ENCODE measurements around the gene SRMS.

SRMS gene

DNA sequence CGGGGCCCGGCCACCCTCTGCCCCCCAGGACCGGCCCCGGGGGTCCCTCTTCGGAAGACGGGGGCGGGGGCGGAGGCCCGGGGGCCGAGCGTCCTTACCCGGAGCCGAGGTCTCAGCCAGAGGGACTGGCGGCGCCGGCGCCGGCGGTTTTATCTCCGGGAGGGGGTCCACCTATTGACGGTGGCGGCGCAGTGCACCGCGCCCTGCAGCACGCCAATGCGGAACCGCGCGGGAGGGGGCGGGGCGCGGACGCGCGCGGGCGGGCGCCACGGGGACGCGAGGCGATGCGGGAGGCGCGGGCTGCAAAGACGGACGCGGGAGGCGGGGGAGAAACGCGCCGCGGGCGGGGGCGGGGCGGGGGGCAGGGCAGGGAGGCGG lies 48.6 kb downstream of the SRMS start, which contains the start of gene EEF1A2:
Gene EEF1A2 (minus strand): TSS at position 124 of the 378 bp plus-strand sequence. CDS start 1,320 bp downstream, outside the sequence.
- peak in 1 of 2 donors; percentile 16 for DNase-seq

GRCh38 chr20:63497946-63498935 lies 49.3 kb downstream of the SRMS start:
- DNase-seq = no peak

DNA sequence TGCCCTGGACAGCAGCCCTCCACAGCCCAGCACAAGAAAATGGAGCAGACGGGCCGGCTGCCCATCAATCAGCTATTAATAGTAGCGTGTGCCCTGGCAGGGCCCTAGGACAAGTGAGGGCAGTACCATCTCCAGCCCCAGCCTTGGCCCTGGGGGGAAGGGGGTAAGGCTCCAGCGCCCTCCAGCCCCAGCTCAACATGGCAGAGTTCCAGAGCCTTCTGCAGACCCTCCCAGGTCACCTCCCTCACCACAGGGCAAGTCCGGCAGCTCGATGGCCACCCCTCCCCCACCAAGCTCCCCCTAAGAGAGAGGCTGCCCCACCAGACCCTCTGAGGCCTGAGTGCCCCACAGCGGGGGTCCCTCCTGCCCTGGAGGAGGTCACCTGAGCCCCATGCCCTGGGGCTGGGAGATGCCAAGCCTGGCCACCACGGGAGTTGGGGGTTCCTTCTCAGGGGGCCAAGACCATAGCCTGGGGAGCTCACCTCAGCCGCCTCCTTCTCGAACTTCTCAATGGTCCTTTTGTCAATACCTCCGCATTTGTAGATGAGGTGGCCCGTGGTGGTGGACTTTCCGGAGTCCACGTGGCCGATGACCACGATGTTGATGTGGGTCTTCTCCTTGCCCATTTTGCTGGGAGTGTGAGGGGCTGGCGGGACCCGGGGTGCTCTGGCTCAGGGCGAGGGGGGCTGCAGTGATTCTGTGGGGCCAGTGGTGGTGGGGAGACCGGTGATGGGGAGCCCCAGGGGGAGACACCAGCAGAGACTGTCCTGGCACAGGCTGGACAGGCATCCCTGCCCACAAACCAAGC lies 50.2 kb downstream of the SRMS start:
- no peak for DNase-seq

DNA sequence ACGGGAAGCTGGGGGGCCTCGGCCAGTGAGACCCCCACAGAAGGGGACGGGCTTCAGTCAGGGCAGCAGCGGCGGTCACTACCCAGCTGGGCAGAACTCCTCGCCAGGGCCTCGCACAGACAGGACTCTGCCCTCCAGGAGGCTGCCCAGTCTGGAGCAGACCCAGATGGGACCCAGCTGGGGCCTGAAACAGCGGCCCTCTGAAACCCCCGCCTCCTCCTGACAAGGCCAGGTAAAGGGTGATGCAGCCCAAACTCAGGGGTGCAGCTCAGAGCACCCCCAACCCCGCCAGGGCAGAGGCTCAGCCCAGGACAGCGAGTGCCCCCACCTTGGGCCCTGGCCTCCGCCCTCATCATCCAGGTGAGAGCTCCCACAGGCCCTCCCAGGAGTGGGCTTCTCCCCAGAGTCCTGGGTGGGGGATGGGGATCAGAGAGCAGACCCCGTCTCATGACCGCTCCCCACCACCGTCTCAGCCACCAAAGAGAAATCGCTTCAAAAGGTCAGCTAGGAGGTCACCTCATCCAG lies 50.9 kb downstream of the SRMS start:
- no peak for DNase-seq

DNA sequence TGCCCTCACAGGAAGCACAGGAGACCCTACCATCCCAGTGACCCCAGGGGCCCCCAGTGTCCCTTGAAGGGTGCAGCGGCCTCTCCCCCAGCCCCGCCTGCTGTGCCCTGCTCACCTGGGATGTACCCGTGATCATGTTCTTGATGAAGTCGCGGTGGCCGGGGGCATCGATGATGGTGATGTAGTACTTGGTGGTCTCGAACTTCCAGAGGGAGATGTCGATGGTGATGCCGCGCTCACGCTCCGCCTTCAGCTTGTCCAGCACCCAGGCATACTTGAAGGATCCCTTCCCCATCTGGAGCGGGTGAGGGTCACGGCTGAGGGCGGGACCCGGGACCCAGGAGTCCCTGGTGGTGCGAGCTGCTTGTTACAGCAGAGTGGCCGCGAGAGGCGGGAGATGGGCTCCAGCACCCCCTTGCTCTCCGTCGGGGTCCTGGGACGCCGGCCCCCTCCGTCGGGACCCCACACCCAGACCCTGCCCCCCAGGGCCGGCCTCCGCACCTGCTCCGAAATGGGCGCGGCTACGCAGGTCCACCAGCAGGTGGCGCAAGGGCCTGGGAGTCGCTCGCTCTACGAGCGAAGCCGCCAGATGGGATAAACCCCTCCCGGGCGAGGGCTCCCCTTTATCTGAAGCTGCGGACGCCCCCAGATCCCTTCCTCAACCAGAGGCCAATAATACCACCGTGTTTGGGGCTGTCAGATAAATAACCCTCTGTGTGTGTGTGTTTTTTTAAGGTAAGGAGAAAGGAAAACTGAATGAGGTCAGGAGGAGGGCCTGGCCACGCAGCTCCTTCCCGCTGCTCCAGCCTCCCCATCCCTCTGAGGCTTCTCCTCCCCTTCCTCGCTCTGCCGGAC lies 51.6 kb downstream of the SRMS start:
- DNase-seq = peak; percentile 22 to 62

GRCh38 chr20:63495167-63495720 lies 52.3 kb downstream of the SRMS start:
- no peak for DNase-seq

- DNase-seq = no peak
Measured at GRCh38 chr20:63494420-63495166, 53.0 kb downstream of the SRMS start.

GRCh38 chr20:63494084-63494419 lies 53.5 kb downstream of the SRMS start:
- DNase-seq = no peak

GRCh38 chr20:63493563-63494020 lies 54.0 kb downstream of the SRMS start:
- DNase-seq = no peak

DNA sequence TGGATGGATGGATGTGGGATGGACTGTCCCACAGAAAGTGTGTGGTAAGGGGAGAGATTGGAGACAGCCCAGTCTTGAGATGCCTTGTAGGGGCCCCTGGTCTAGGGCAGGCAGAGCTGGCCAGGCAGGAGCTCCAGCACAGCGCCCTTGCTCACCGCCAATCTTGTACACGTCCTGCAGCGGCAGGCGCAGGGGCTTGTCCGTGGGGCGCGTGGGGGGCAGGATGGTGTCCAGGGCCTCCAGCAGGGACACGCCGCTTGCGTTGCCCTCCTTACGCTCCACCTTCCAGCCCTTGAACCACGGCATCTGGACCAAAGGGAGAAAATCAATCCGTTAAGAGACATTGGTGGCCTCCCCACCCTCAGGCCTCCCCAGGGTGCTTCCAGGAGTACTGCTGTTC lies 54.6 kb downstream of the SRMS start:
- DNase-seq = no peak

DNA sequence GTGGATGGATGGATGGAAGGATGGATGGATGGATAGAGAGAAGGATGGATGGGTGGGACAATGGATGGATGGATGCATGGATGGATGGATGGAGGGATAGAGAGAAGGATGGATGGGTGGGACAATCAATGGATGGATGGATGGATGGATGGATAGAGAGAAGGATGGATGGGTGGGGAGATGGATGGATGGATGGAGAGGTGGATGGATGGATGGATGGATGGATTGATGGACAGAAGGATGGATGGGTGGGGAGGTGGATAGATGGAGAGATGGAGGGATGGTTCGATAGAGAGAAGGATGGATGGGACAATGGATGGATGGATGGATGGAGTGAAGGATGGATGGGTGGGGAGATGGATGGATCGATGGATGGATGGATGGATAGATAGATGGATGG lies 55.0 kb downstream of the SRMS start:
- DNase-seq = no peak

DNA sequence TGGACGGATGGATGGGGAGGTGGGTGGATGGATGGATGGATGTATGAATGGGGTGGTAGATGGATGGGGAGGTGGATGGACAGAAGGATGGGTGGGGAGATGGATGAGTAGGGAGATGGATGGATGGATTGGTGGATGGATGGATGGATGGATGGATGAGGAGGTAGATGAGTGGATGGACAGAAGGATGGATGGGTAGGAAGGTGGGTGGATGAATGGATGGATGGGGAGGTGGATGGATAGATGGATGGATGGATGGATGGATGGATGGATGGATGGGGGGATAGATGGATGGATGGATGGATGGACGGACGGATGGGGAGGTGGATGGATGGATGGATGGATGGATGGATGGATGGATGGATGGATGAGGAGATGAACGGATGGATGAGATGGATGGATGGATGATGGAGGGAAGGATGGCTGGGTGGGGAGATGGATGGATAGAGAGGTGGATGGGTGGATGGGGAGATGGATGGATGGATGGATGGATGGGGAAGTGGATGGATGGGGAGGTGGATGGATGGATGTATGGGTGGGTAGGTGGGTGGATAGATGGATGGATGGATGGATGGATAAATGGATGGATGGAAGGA lies 55.8 kb downstream of the SRMS start:
- DNase-seq = no peak

DNA sequence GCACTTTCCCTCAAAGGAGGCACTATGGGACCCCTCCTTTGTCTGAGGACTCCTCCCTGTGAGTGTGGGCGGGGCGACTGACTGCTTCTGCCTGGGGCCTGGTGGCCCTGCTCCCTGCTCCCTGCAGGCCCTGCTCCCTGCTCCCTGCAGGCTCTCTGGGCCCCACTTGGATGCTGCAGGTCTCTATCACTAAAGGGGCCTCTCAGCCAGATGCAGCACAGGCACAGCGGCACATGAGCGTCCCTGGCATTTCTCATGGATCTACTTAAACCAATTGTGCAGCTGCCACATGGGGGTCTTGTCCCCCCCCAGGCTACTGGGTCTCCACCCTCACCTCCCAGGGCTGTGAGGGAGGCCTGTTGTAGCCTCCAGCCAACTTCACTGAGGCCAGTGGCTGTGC lies 56.5 kb downstream of the SRMS start:
- DNase-seq = no peak

Measured in inflammatory macrophage (primary cell).